ENCODE data around the gene ZBTB47. TPM values are rescaled to one million over a fixed set of nuclear protein-coding genes. Genes with fewer than 3 reads are reported as not detected.

The ZBTB47 gene
- total RNA-seq, 3 donors from 2014 or later: 18.0 to 61.8 (median 45.2) TPM

- Histone ChIP-seq H3K27me3 (no peaks in the 10 kb centered on the region), H3K36me3 (no peaks in the 10 kb centered on the region), H3K27ac (no peak overlapping the region), H3K9me3 (no peaks in the 10 kb centered on the region), H3K4me1 (no peaks in the 10 kb centered on the region), H3K4me3 (no peak overlapping the region)
- peak in 1 of 2 donors; percentile 31 for DNase-seq (ENCODE audit: low spot score in 2 of 2)
- intact Hi-C loops (cut with DNase I; ENCODE audit: low total_unique reads): no loop called here
- TF ChIP-seq POLR2A (IDR thresholded peaks at IDR 0.05) (no peak), CTCF (IDR thresholded peaks at IDR 0.05) (no peak), POLR2AphosphoS5 (IDR thresholded peaks at IDR 0.05) (no peak)
Measured at GRCh38 chr3:42698911-42699230, 45.4 kb downstream of the ZBTB47 start.

- no peaks in the 10 kb centered on the region for H3K9me3 ChIP-seq
- no peaks in the 10 kb centered on the region for H3K27me3 ChIP-seq
- peak in 1 of 2 donors; percentile 36 for DNase-seq (ENCODE audit: low spot score in 2 of 2)
- H3K27ac ChIP-seq: no peak overlapping the region
- no peak for TF ChIP-seq POLR2AphosphoS5 (IDR thresholded peaks at IDR 0.05)
- intact Hi-C loops (cut with DNase I; ENCODE audit: low total_unique reads): no loop called here
- H3K4me1 ChIP-seq: no peaks in the 10 kb centered on the region
- no peaks in the 10 kb centered on the region for H3K36me3 ChIP-seq
- H3K4me3 ChIP-seq: no peak overlapping the region
Measured at GRCh38 chr3:42699511-42699971, 46.0 kb downstream of the ZBTB47 start.

- Histone ChIP-seq H3K27me3 (no peaks in the 10 kb centered on the region), H3K27ac (no peak overlapping the region), H3K36me3 (no peaks in the 10 kb centered on the region), H3K9me3 (no peaks in the 10 kb centered on the region), H3K4me3 (no peak overlapping the region), H3K4me1 (no peaks in the 10 kb centered on the region)
- intact Hi-C loops (cut with DNase I; ENCODE audit: low total_unique reads): no loop called here
- TF ChIP-seq POLR2A (IDR thresholded peaks at IDR 0.05): no peak
- no peak for TF ChIP-seq CTCF (IDR thresholded peaks at IDR 0.05)
- no peak for TF ChIP-seq POLR2AphosphoS5 (IDR thresholded peaks at IDR 0.05)
- peak in 1 of 2 donors; percentile 20 for DNase-seq (ENCODE audit: low spot score in 2 of 2)
Measured at GRCh38 chr3:42700366-42701288, 47.1 kb downstream of the ZBTB47 start.

GRCh38 chr3:42701371-42702065 is 48.0 kb downstream of the ZBTB47 start:
- peak in 1 of 2 donors; percentile 48 for DNase-seq (ENCODE audit: low spot score in 2 of 2)
- intact Hi-C loops (cut with DNase I; ENCODE audit: low total_unique reads): no loop called here
- Histone ChIP-seq H3K4me1 (no peaks in the 10 kb centered on the region), H3K27ac (no peak overlapping the region), H3K4me3 (no peak overlapping the region), H3K36me3 (no peaks in the 10 kb centered on the region), H3K27me3 (no peaks in the 10 kb centered on the region), H3K9me3 (no peaks in the 10 kb centered on the region)
- TF ChIP-seq CTCF (IDR thresholded peaks at IDR 0.05) (no peak), POLR2AphosphoS5 (IDR thresholded peaks at IDR 0.05) (no peak), POLR2A (IDR thresholded peaks at IDR 0.05) (no peak)

- DNase-seq (ENCODE audit: low spot score in 2 of 2): peak in 1 of 2 donors; percentile 41
- H3K9me3 ChIP-seq: no peaks in the 10 kb centered on the region
- no peak for TF ChIP-seq POLR2AphosphoS5 (IDR thresholded peaks at IDR 0.05)
- TF ChIP-seq POLR2A (IDR thresholded peaks at IDR 0.05): no peak
- TF ChIP-seq CTCF (IDR thresholded peaks at IDR 0.05): no peak
- intact Hi-C loops (cut with DNase I; ENCODE audit: low total_unique reads): no loop called here
- no peak within 1 kb of the TSS for H3K27ac ChIP-seq
- H3K36me3 ChIP-seq: no peaks in the 10 kb centered on the region
- H3K27me3 ChIP-seq: no peaks in the 10 kb centered on the region
- peak within 1 kb of the TSS in 1 of 3 donors; percentile 35 for H3K4me3 ChIP-seq
- H3K4me1 ChIP-seq: no peaks in the 10 kb centered on the region
Measured at GRCh38 chr3:42702066-42702951, 48.8 kb downstream of the ZBTB47 start, which contains the start of gene HHATL. HHATL (minus strand) TSS chr3:42702798; CDS start chr3:42700826, 1,972 bp downstream.
